ENCODE results near the gene GAN.

Gene GAN

DNA sequence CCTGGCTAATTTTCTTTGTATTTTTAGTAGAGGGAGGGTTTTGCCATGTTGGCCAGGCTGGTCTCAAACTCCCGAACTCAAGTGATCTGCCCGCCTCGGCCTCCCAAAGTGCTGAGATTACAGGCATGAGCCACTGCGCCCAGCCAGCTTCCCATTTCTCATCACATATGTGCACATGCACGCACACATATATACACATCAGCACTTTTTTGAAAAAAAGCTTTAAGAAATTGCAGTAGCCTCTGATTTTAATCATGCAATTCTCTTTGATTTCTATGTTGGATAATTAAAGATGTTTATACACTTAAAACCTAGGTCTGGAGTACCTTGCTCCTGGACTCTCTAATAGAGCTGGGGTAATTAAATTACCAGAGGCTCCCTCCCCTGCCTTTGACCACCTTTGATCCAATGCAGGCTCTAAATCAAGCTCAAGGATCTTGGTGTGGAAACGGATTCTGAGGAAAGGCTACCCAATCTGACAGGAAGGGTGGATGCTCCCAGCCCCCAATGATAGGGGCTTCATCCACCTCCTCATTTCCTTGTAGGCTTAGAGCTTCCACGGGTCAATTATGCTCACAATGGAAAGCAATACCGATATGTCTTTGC is 29.7 kb upstream of the GAN start:
- Histone ChIP-seq H3K27ac (replicated peaks) (no peak overlapping the region), H3K4me3 (replicated peaks; ENCODE audit: insufficient read depth, low read length) (no peak overlapping the region), H3K27me3 (ENCODE audit: insufficient read depth, poor library complexity, severe bottlenecking) (no peaks in the 10 kb centered on the region)
- no peak for DNase-seq (ENCODE audit: low read depth in 1 of 2, low spot score in 1 of 2)
- TF ChIP-seq CTCF (IDR thresholded peaks at IDR 0.05; ENCODE audit: insufficient read depth, low read length), result no peak
- TF ChIP-seq GABPA (IDR thresholded peaks at IDR 0.05; ENCODE audit: low read depth), result no peak
- no peak for TF ChIP-seq SPI1 (IDR thresholded peaks at IDR 0.05; ENCODE audit: borderline replicate concordance, low read depth)
- TF ChIP-seq POLR2AphosphoS5 (IDR thresholded peaks at IDR 0.05; ENCODE audit: low read depth), result no peak

GRCh38 chr16:81286190-81286589 is 28.6 kb upstream of the GAN start:
- Histone ChIP-seq H3K27me3 (ENCODE audit: insufficient read depth, poor library complexity, severe bottlenecking) (no peaks in the 10 kb centered on the region), H3K27ac (replicated peaks) (no peak overlapping the region), H3K4me3 (replicated peaks; ENCODE audit: insufficient read depth, low read length) (no peak overlapping the region)
- no peak for DNase-seq (ENCODE audit: low read depth in 1 of 2, low spot score in 1 of 2)
- TF ChIP-seq POLR2AphosphoS5 (IDR thresholded peaks at IDR 0.05; ENCODE audit: low read depth) (no peak), SPI1 (IDR thresholded peaks at IDR 0.05; ENCODE audit: borderline replicate concordance, low read depth) (no peak), REST (IDR thresholded peaks at IDR 0.05; ENCODE audit: insufficient replicate concordance, low read depth) (no peak), GABPA (IDR thresholded peaks at IDR 0.05; ENCODE audit: low read depth) (no peak), CTCF (IDR thresholded peaks at IDR 0.05; ENCODE audit: insufficient read depth, low read length) (no peak)

DNA sequence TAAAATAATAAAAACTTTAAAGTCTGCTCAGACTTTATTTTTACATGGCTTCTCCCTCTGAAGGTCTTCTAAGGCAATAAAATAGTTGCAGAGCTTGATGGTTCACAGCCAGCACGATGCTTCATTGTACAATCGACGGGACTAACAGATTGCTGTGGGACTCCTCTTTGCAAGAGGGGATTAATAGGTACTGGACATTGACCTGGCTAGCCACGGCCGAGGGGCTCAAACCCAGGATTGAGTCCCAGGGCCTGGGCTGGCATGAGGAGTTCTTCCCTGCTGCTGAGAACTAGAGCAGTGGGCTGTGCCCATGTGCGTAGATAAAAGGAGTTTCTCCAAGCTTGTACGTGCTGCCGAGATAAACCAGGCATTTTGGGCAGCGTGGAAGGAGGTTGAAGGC is 23.6 kb upstream of the GAN start:
- TF ChIP-seq POLR2AphosphoS5 (IDR thresholded peaks at IDR 0.05; ENCODE audit: low read depth) (no peak), GABPA (IDR thresholded peaks at IDR 0.05; ENCODE audit: low read depth) (no peak), REST (IDR thresholded peaks at IDR 0.05; ENCODE audit: insufficient replicate concordance, low read depth) (no peak), CTCF (IDR thresholded peaks at IDR 0.05; ENCODE audit: insufficient read depth, low read length) (no peak), SPI1 (IDR thresholded peaks at IDR 0.05; ENCODE audit: borderline replicate concordance, low read depth) (no peak)
- Histone ChIP-seq H3K4me3 (replicated peaks; ENCODE audit: insufficient read depth, low read length) (no peak overlapping the region), H3K27ac (replicated peaks) (no peak overlapping the region), H3K27me3 (ENCODE audit: insufficient read depth, poor library complexity, severe bottlenecking) (no peaks in the 10 kb centered on the region)
- no peak for DNase-seq (ENCODE audit: low read depth in 1 of 2, low spot score in 1 of 2)

GRCh38 chr16:81292936-81293335 is 21.8 kb upstream of the GAN start:
- H3K27ac ChIP-seq (replicated peaks), result no peak overlapping the region
- no peak for TF ChIP-seq SPI1 (IDR thresholded peaks at IDR 0.05; ENCODE audit: borderline replicate concordance, low read depth)
- TF ChIP-seq GABPA (IDR thresholded peaks at IDR 0.05; ENCODE audit: low read depth), result no peak
- no peak for TF ChIP-seq POLR2AphosphoS5 (IDR thresholded peaks at IDR 0.05; ENCODE audit: low read depth)
- no peak for TF ChIP-seq REST (IDR thresholded peaks at IDR 0.05; ENCODE audit: insufficient replicate concordance, low read depth)
- TF ChIP-seq CTCF (IDR thresholded peaks at IDR 0.05; ENCODE audit: insufficient read depth, low read length), result no peak
- H3K27me3 ChIP-seq (ENCODE audit: insufficient read depth, poor library complexity, severe bottlenecking), result no peaks in the 10 kb centered on the region
- DNase-seq (ENCODE audit: low read depth in 1 of 2, low spot score in 1 of 2), result no peak
- H3K4me3 ChIP-seq (replicated peaks; ENCODE audit: insufficient read depth, low read length), result no peak overlapping the region

Measured in HL-60 (cell line).